ENCODE measurements around the gene CRISP1.

GRCh38 chr6:49911252-49911651, 44.9 kb upstream of the CRISP1 start:
- TF ChIP-seq CTCF (IDR thresholded peaks at IDR 0.05) (no peak), POLR2A (IDR thresholded peaks at IDR 0.05) (no peak)

Data from esophagus squamous epithelium (tissue), 4 donors.